ENCODE results near the gene ASPA.

Gene ASPA

GRCh38 chr17:3529817-3530741, 54.3 kb downstream of the ASPA start:
- DNase-seq (ENCODE audit: low read depth, low spot score): no peak
- TF ChIP-seq CTCF (IDR thresholded peaks at IDR 0.05; ENCODE audit: insufficient read depth, low read length, missing control alignments): no peak
- POLR2A ChIA-PET: no interaction called here
- no peak overlapping the region for H3K4me3 ChIP-seq (ENCODE audit: low read depth, low read length)
- CTCF ChIA-PET: no interaction called here

- CTCF ChIA-PET: no interaction called here
- POLR2A ChIA-PET: no interaction called here
- DNase-seq (ENCODE audit: low read depth, low spot score): no peak
- no peak for TF ChIP-seq CTCF (IDR thresholded peaks at IDR 0.05; ENCODE audit: insufficient read depth, low read length, missing control alignments)
- no peak overlapping the region for H3K4me3 ChIP-seq (ENCODE audit: low read depth, low read length)
Measured at GRCh38 chr17:3531266-3532101, 55.7 kb downstream of the ASPA start.

- DNase-seq (ENCODE audit: low read depth, low spot score): no peak
- TF ChIP-seq CTCF (IDR thresholded peaks at IDR 0.05; ENCODE audit: insufficient read depth, low read length, missing control alignments): no peak
- no peak overlapping the region for H3K4me3 ChIP-seq (ENCODE audit: low read depth, low read length)
- POLR2A ChIA-PET: no interaction called here
- CTCF ChIA-PET: no interaction called here
Measured at GRCh38 chr17:3532106-3532858, 56.5 kb downstream of the ASPA start.

- no peak overlapping the region for H3K4me3 ChIP-seq (ENCODE audit: low read depth, low read length)
- CTCF ChIA-PET: no interaction called here
- no peak for TF ChIP-seq CTCF (IDR thresholded peaks at IDR 0.05; ENCODE audit: insufficient read depth, low read length, missing control alignments)
- DNase-seq (ENCODE audit: low read depth, low spot score): no peak
- POLR2A ChIA-PET: no interaction called here
Measured at GRCh38 chr17:3532859-3533142, 57.0 kb downstream of the ASPA start.

- CTCF ChIA-PET: no interaction called here
- DNase-seq (ENCODE audit: low read depth, low spot score): no peak
- TF ChIP-seq CTCF (IDR thresholded peaks at IDR 0.05; ENCODE audit: insufficient read depth, low read length, missing control alignments): no peak
- POLR2A ChIA-PET: no interaction called here
- H3K4me3 ChIP-seq (ENCODE audit: low read depth, low read length): no peak overlapping the region
Measured at GRCh38 chr17:3533752-3534151, 58.0 kb downstream of the ASPA start.

- POLR2A ChIA-PET: interaction anchor here (0.6 kb wide), 1 partner anchor 17 kb away, joined by 3 read pairs; no protein-coding TSS in a partner anchor
- CTCF ChIA-PET: interaction anchor here (1.5 kb wide), 1 partner anchor 20 kb away, joined by 3 read pairs; no protein-coding TSS in a partner anchor
- TF ChIP-seq CTCF (IDR thresholded peaks at IDR 0.05; ENCODE audit: insufficient read depth, low read length, missing control alignments): no peak
- no peak overlapping the region for H3K4me3 ChIP-seq (ENCODE audit: low read depth, low read length)
- DNase-seq (ENCODE audit: low read depth, low spot score): no peak
Measured at GRCh38 chr17:3534881-3535252, 59.1 kb downstream of the ASPA start.

All from AG04449 (cell line).